Retina (tissue), 1 donor: Measurements from ENCODE around the gene VKORC1L1.
"Not testable (repeated sequence)": the region's sequence is repeated elsewhere in the genome, so short reads cannot be mapped to it uniquely, and the experiment has no call there.

Experiments
- DNase-seq: peaks from one replicate; pipeline ENCODE4 v3.0.0-alpha.2; 2016

The VKORC1L1 gene

DNA sequence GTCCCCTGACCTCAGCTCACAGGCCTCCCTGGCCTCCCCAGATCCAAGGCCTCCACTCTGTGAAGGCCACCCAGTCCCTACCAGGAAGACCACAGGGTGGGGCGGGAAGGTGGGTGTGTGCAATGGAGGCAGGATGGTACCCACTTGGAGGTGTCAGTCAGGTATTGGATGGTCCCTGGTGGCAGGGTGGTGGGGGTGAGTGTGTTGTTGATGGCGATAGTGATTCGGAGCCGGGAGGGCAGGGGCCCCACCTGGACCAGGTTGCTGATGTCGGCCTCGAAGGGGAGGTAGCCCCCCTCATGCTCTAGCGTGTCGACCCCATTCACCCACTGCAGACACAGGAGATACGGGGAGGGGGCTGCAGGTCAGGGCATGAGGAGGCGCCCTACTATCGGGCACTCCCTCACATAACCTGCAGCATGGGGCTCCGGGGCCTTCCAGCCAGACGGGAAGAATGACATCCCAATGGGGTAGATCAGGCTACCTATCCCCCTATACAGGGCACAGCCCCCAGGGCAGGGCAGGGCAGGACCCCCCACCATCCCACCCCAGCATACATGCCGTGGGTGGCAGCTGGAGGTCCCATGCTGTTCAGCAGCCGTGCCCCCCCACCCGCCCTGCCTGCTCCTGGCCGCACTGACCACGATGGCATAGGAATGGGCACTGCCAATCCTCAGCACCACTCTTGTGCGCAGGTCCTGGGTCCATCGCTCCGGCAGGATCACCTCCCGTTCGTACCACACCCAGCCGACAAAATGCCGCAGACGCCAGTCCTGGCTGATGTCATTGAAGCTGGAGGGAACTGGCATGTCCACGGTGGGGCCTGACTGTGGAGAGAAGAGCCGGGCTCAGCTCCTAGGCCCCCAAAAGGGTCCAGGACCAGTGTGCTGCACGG, 107.0 kb downstream of the VKORC1L1 start:
- DNase-seq, result no peak

DNA sequence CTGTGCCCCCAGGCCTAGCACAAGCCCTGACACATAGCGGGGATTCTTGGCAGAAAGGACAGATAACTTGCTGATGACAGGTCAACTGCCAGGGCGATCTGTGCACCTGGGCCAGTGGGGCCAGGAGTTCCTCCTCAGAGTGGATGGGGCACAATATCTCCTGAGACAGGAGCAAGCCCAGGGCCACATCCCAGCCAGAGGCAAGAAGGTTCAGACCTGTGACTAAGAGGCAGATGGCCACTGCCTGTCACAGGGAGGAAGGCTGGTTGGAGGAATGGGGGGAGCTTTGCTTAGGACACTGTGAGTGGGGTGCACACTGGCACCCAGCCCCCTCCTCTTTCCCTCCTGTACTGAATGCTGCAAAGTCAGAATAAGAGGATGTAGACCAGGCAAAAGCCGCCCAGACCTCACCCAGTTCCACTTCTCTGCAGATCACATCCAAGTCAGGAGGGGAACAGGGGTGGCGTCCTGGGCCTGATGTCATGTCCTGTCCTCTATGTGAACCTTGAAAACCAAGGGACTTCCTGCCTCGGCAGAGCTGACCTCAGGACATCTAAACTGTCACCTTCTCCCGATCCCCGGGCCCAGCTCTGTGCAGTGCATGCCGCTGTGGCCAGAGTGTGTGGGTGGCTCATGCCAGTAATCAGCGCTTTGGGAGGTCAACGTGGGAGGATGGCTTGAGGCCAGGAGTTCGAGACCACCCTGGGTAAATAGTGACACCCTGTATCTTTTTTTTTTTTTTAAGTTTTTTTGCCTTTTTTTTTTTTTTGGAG, 107.8 kb downstream of the VKORC1L1 start:
- peak; percentile 6 for DNase-seq

DNA sequence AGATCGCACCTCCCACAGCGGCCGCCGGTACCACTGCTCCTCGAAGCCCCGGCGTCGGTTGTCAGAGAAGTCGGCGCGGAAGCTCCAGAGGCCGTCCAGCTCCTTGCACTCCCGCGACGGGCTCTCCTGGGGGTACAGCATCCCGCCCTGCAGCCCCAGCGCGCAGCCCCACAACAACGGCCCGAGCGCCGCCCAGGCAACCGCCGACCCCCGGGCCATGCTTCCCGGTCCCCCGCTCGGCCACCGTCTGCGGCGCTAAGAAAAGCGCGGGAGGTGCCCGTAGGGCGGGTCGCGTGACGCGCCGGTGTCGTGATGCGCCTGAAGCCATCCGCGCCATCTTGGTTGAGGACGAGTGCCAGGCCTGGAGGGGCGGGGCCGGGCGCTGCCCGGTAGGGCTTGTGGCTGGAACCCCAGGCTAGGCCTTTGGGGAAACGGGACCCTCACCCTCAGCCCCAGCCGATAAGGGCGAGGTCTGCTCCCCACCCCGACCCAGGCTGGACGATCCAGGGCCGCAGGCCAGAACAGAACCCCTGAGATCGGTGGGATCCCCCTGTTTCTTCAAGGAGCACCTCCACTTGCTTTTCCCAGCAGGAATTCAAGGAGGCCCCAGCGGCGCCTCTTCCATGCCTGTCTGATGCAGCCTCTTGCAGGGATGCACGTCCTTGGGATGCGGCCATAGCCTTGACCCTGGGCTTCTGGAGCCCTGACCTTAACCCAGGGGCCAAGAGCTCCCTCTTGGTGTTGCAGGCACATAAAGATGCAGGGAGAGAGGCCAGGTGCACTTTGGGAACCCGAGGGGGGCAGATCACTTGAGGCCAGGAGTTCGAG, 109.3 kb downstream of the VKORC1L1 start, which contains the start of gene GUSB:
GUSB (minus strand) TSS at position 249 of the 828 bp plus-strand sequence; CDS start at position 219, 30 bp downstream.
- DNase-seq, result peak; percentile 98

DNA sequence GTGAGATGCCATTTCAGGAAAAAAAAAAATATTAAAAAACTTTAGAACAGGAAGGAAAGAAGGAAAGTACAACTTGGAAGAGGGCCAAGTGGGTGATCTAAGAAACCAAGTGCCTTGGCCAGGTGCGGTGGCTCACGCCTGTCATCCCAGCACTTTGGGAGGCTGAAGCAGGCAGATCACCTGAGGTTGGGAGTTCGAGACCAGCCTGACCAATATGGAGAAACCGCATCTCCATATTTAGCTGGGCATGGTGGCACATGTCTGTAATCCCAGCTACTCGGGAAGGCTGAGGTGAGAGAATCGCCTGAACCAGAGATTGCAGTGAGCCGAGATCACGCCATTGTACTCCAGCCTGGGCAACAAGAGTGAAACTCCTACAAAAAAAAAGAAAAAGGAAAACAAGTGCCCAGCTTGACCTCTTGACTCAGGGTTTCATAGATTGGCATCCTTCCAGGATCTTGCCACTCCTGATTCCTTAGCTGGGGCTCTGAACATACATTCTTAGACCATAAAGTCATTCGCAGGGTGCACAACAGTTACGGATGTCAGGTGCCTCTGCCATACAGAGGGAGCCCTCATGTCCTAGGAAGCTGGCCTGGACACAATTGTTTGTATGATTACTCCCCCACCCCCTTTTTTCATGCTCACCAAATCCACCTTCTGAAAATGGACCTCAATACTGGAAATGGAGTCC, 111.2 kb downstream of the VKORC1L1 start:
- no peak for DNase-seq

DNA sequence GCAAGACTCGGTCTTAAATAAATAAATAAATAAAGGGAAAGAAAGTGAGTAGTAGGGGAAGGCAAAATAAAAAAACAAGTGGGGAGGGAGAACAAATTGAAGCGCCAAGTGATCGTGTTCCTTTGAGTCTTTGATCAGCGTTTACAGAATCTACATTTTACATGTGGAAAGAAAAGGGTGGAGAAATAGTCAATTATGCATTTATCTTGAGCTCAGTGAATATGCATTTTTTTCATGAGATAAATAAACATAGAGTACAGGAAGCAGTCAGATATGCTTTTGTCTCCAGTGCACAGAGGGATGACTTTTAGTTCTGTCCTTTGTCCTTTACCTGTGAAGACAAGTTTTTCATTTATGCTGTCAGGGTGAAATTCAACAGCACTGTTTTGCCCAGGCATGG, 115.2 kb downstream of the VKORC1L1 start:
- no peak for DNase-seq

DNA sequence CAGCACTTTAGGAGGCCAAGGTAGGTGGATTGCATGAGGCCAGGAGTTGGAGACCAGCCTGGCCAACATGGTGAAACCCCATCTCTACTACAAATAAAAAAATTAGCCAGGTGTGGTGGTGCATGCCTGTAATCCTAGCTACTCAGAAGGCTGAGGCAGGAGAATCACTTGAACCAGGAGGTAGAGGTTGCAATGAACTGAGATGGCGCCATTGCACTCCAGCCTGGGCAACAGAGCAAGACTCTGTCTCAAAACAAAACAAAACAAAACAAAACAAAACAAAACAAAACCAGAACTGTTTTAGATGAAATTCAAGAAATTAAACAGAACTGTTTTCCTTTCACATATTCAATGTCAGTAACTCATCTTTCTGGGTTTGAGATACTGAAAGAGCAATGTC, 115.6 kb downstream of the VKORC1L1 start:
- DNase-seq, result not testable (repeated sequence)

DNA sequence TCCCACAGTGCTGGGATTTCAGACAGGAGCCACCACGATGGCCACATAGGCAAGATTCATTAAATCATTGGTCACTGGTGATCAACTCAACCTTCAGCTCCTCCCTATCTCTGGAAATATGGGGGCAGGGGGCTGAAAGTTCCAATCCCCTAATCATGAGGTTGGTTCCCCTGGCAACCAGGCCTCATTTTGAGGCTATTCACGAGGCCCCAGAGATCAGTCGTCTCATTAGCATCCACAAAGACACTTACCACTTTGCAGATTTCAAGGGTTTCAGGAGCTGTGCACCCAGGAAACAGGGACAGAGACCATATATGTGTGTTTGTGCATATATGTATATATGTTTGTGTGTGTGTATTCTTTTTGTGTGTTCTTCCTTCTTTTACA, 116.8 kb downstream of the VKORC1L1 start:
- no peak for DNase-seq

DNA sequence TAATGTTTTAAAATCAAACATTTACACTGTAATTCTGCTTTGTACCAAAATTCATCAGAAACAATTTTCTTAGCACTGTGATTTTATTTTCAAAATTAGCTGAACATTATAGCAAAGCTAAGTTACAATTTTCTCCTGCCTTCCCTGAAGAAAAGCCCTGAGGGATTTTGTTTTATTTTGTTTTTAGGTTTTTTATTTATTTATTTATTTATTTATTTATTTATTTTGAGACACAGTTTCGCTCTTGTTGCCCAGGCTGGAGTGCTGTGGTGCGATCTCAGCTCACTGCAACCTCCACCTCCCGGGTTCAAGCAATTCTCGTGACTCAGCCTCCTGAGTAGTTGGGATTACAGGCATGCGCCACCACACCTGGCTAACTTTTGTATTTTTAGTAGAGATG, 119.0 kb downstream of the VKORC1L1 start:
- DNase-seq, result not testable (repeated sequence)

DNA sequence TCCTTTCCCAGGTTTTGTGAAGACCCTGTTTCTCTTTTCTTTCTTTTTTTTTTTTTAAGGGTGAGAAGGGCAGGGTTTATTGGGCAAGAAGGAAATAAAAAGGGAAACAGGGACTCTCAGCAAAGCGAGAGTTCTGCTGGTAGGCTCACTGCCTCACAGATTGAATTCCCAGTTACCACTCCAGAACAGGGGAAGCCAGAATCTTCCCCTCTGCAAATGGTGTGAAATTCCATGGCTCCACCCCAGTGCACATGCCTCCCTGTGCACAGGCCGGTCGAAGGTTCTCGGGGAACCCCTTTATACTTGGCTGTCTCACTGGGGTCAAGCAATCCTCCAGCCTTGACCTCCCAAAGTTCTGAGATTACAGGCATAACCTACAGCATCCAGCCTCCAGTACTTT, 119.7 kb downstream of the VKORC1L1 start:
- no peak for DNase-seq

DNA sequence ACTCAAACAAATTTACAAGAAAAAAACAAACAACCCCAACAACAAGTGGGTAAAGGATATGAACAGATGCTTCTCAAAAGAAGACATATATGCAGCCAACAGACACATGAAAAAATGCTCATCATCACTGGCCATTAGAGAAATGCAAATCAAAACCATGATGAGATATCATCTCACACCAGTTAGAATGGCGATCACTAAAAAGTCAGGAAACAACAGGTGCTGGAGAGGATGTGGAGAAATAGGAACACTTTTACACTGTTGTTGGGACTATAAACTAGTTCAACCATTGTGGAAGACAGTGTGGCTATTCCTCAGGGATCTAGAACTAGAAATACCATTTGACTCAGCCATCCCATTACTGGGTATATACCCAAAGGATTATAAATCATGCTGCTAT, 122.1 kb downstream of the VKORC1L1 start:
- not testable (repeated sequence) for DNase-seq

DNA sequence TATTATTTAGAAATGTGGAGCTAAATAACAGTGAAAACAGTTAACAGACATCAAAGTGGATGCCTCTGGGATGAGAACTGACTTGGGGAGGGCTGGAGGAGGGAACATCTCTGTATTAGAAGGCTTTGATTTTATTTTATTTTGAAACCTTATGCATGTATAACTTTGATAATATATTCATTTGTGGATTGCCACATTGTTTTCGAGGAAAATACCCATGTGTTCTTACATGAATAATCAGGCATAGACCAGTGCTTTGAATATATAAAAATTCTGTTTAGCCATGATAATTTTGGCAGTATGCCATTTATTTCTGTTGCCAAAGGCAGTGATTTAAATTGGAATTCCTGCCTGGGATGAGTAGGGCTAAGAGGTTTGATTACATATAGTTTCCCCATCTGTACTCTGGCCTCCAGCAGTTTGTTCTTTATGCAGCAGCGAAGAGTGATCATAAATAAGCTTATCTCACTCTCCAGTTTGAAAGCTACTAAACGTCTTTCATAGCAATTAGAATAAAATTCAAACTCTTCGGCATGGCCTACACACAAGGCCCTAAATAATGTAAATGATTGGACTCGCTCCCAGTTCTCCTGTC, 128.0 kb downstream of the VKORC1L1 start:
- not testable (repeated sequence) for DNase-seq

DNA sequence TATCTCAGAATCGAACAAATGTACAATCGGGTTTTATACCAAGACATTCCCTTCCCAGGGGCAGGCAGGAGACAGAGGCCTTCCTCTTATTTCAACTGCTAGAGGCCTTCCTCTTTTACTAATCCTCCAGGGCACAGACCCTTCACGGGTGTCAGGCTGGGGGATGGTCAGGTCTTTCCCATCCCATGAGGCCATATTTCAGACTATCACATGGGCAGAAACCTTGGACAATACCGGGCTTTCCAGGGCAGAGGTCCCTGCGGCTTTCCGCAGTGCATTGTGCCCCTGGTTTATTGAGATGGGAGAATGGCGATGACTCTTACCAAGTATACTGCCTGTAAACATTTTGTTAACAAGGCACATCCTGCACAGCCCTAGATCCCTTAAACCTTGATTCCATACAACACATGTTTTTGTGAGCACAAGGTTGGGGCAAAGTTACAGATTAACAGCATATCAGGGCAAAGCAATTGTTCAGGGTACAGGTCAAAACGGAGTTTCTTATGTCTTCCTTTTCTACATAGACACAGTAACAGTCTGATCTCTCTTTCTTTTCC, 132.3 kb downstream of the VKORC1L1 start:
- not testable (repeated sequence) for DNase-seq

DNA sequence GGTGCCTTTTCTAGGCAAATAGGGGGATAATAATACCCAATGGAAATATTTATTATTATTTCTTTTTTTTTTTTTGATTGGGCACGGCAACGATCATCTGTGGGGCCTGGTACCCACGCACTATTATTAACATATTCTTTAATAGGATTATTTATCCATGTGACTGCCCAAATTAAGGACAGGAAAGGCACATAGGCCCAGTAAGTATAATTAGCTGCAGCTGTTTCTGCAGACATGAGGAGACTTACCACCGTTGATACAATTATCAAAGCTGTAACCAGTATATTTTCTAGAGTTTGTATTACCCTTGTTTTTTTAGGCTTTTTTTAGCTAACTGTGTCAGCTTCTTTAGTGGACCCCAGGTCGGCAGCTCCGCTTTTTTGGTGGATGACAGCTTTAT, 134.4 kb downstream of the VKORC1L1 start:
- DNase-seq, result no peak
